ENCODE results near the gene MICAL2. TPM values are rescaled to one million over a fixed set of nuclear protein-coding genes. Genes with fewer than 3 reads are reported as not detected.
"Not testable (repeated sequence)": the region's sequence is repeated elsewhere in the genome, so short reads cannot be mapped to it uniquely, and the experiment has no call there.

Gene MICAL2
- total RNA-seq, 1 experiment from 2014 or later = 151 TPM

DNA sequence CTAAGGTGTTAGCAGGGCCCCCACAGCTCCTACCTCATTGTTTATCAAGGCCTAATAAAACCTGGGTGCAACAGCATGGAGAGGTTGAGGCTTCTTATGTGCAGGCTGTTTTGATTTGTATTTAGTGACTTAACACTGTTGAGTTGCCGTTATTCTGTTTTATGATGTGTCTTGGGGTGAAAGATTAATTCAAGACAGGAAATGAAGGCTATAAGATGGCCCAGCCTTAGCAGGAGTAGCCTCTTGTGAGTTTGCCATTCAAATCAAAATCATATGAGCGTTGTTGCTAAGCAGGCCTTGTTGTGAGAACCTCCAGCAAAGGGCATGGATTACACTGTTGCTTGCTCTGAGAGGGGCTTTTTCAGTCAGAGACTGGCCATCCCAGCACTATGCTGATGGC is 31.8 kb downstream of the MICAL2 start:
- H3K36me3 Mint-ChIP-seq (ENCODE audit: insufficient read depth, unreplicated experiment) = peaks cover 18% of the 10 kb centered on the region
- no peak overlapping the region for H3K27ac Mint-ChIP-seq (ENCODE audit: low read depth, unreplicated experiment)
- no peak for DNase-seq (ENCODE audit: unreplicated experiment)
- peaks cover 31% of the 10 kb centered on the region for H3K4me1 Mint-ChIP-seq (ENCODE audit: insufficient read depth, unreplicated experiment)
- no TSS peak for BruUV-seq (replicated peaks)
- ChIA-PET POLR2A (no interaction called here), CTCF (interaction anchor here (0.6 to 0.7 kb wide), 2 partner anchors 75 to 77 kb away, joined by 3 to 4 read pairs; no protein-coding TSS in a partner anchor)
- TF ChIP-seq, protein P1, sequence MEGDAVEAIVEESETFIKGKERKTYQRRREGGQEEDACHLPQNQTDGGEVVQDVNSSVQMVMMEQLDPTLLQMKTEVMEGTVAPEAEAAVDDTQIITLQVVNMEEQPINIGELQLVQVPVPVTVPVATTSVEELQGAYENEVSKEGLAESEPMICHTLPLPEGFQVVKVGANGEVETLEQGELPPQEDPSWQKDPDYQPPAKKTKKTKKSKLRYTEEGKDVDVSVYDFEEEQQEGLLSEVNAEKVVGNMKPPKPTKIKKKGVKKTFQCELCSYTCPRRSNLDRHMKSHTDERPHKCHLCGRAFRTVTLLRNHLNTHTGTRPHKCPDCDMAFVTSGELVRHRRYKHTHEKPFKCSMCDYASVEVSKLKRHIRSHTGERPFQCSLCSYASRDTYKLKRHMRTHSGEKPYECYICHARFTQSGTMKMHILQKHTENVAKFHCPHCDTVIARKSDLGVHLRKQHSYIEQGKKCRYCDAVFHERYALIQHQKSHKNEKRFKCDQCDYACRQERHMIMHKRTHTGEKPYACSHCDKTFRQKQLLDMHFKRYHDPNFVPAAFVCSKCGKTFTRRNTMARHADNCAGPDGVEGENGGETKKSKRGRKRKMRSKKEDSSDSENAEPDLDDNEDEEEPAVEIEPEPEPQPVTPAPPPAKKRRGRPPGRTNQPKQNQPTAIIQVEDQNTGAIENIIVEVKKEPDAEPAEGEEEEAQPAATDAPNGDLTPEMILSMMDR (IDR thresholded peaks at IDR 0.05; ENCODE audit: unreplicated experiment) = no peak
- no peaks in the 10 kb centered on the region for H3K9me3 Mint-ChIP-seq (ENCODE audit: unreplicated experiment)
- H3K4me3 Mint-ChIP-seq (ENCODE audit: unreplicated experiment) = no peak overlapping the region
- H3K27me3 Mint-ChIP-seq (ENCODE audit: insufficient read depth, unreplicated experiment) = no peaks in the 10 kb centered on the region
- intact Hi-C loops (cut with micrococcal nuclease) = no loop called here

DNA sequence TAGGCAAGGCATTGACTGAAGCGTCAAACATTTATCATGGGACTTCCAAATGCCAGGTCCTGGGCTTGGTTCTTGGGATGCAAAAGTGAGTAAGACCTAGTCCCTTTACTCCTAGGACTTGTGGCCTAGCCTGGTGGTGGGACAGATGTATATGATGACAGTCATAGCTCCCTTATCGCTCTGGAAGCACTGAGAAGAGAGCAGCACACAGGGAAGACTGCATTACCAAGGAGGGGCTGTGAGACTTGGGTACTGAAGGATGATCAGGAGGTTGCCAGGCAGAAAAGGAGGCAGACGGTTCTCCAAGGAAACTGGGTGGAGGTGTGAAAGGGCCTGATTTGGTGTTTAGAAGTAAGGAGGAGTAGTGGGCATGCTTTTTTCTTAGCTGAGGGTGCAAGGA is 32.5 kb downstream of the MICAL2 start:
- DNase-seq (ENCODE audit: unreplicated experiment) = no peak
- POLR2A ChIA-PET = no interaction called here
- H3K27me3 Mint-ChIP-seq (ENCODE audit: insufficient read depth, unreplicated experiment) = no peaks in the 10 kb centered on the region
- H3K36me3 Mint-ChIP-seq (ENCODE audit: insufficient read depth, unreplicated experiment) = peaks cover 18% of the 10 kb centered on the region
- no TSS peak for BruUV-seq (replicated peaks)
- H3K4me3 Mint-ChIP-seq (ENCODE audit: unreplicated experiment) = no peak overlapping the region
- no peaks in the 10 kb centered on the region for H3K9me3 Mint-ChIP-seq (ENCODE audit: unreplicated experiment)
- intact Hi-C loops (cut with micrococcal nuclease) = no loop called here
- CTCF ChIA-PET = interaction anchor here (0.8 kb wide), 1 partner anchor 45 kb away, joined by 4 read pairs; no protein-coding TSS in a partner anchor
- H3K27ac Mint-ChIP-seq (ENCODE audit: low read depth, unreplicated experiment) = no peak overlapping the region
- TF ChIP-seq, protein P1 (IDR thresholded peaks at IDR 0.05; ENCODE audit: unreplicated experiment) = no peak
- peaks cover 33% of the 10 kb centered on the region for H3K4me1 Mint-ChIP-seq (ENCODE audit: insufficient read depth, unreplicated experiment)

DNA sequence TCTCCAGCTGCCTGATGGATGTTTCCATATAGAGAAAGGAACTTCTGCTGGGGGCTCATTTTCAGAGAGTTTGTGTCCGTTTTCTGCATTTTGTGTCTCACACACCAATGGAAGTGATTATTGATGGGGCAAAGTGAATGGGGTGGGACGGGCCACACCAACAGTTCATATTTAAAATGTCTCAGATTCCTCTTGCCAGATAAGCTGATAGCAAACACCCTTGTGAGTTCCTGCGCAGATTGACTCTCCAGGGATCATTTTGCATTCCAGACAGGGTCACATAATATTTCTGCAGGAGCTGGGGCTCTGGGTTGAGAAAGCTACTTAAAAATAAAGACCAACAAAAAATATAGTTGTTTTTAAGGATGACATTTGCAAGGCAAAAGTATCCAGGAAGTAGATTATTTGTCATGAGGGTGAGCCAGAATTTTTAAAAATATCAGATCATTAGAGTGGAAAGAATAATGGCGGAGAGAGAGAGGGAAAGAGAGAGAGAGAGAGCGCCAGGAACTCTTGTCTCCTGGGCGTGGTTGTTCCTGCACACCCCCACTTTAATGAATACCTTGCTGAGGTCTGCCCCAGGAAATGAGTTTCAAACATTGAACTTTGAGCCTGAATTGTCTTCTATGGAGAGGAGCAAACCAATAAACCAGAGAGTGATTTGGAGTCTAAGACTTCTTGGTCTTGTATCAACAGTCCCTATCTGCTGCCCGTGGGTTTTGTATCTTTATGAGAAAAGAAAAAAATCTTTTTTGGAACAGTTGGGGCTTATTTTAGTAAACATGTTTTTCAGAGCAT is 33.3 kb downstream of the MICAL2 start:
- Mint-ChIP-seq H3K9me3 (ENCODE audit: unreplicated experiment) (no peaks in the 10 kb centered on the region), H3K4me3 (ENCODE audit: unreplicated experiment) (no peak overlapping the region), H3K36me3 (ENCODE audit: insufficient read depth, unreplicated experiment) (peaks cover 18% of the 10 kb centered on the region), H3K27me3 (ENCODE audit: insufficient read depth, unreplicated experiment) (no peaks in the 10 kb centered on the region), H3K27ac (ENCODE audit: low read depth, unreplicated experiment) (no peak overlapping the region), H3K4me1 (ENCODE audit: insufficient read depth, unreplicated experiment) (peaks cover 31% of the 10 kb centered on the region)
- POLR2A ChIA-PET = interaction anchor here (0.7 kb wide), 1 partner anchor 40 kb away, joined by 3 read pairs; no protein-coding TSS in a partner anchor
- TF ChIP-seq, protein P1 (IDR thresholded peaks at IDR 0.05; ENCODE audit: unreplicated experiment) = no peak
- CTCF ChIA-PET = no interaction called here
- BruUV-seq (replicated peaks) = no TSS peak
- no peak for DNase-seq (ENCODE audit: unreplicated experiment)
- intact Hi-C loops (cut with micrococcal nuclease) = no loop called here

DNA sequence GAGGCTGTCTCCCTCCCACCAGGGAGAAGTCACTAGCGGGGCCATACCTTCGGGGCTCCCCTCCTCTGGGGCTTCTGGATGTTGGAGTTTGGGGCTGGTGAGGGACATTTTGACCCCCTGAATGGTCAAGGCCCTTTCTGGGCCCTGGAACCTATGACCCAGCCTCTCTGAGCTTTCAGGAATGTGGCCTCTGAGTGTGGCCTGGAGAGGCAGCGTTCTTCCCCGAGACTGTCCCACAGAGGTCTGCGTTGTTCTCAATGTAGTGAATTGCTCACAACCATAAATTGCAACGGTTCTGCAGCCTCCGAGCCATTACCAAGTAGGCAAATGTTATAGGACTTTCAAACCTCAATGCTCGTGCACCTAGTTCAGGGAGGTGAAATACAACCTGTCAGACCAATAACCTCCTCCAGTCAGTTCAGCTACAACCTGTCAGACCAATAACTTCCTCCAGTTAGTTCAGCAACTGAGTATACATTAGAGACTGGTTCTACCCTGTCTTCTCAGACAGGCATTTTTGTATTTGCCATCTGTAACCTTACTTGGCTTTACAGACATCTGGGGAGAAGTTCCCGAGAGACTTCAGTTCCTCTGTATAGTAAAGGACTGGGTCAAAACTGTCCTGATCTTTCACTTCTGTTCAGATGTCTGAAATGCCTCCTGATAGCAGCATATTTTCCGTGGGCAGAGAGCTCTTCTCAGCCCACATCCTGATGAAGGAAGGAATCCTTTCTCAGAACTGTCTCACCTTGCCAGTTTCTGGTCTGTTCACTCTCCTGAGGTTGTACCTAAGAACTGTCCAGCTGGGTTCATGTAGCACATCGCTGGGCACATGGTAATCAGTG is 34.2 kb downstream of the MICAL2 start:
- Mint-ChIP-seq H3K27me3 (ENCODE audit: insufficient read depth, unreplicated experiment) (no peaks in the 10 kb centered on the region), H3K9me3 (ENCODE audit: unreplicated experiment) (no peaks in the 10 kb centered on the region), H3K27ac (ENCODE audit: low read depth, unreplicated experiment) (no peak overlapping the region), H3K36me3 (ENCODE audit: insufficient read depth, unreplicated experiment) (peaks cover 17% of the 10 kb centered on the region), H3K4me3 (ENCODE audit: unreplicated experiment) (no peak overlapping the region), H3K4me1 (ENCODE audit: insufficient read depth, unreplicated experiment) (peaks cover 28% of the 10 kb centered on the region)
- no TSS peak for BruUV-seq (replicated peaks)
- POLR2A ChIA-PET = no interaction called here
- no peak for DNase-seq (ENCODE audit: unreplicated experiment)
- intact Hi-C loops (cut with micrococcal nuclease) = no loop called here
- CTCF ChIA-PET = interaction anchor here (0.6 kb wide), 1 partner anchor 31 kb away, joined by 4 read pairs; no protein-coding TSS in a partner anchor
- TF ChIP-seq, protein P1 (IDR thresholded peaks at IDR 0.05; ENCODE audit: unreplicated experiment) = no peak

DNA sequence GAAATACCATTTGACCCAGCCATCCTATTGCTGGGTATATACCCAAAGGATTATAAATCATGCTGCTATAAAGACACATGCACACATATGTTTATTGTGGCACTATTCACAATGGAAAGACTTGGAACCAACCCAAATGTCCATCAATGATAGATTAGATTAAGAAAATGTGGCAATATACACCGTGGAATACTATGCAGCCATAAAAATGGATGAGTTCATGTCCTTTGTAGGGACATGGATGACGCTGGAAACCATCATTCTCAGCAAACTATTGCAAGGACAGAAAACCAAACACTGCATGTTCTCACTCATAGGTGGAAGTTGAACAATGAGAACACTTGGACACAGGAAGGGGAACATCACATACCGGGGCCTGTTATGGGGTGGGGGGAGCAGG is 36.3 kb downstream of the MICAL2 start:
- peaks cover 25% of the 10 kb centered on the region for H3K4me1 Mint-ChIP-seq (ENCODE audit: insufficient read depth, unreplicated experiment)
- CTCF ChIA-PET; BruUV-seq (replicated peaks); H3K27ac Mint-ChIP-seq (ENCODE audit: low read depth, unreplicated experiment); H3K4me3 Mint-ChIP-seq (ENCODE audit: unreplicated experiment); DNase-seq (ENCODE audit: unreplicated experiment); intact Hi-C loops (cut with micrococcal nuclease); H3K36me3 Mint-ChIP-seq (ENCODE audit: insufficient read depth, unreplicated experiment); H3K27me3 Mint-ChIP-seq (ENCODE audit: insufficient read depth, unreplicated experiment); H3K9me3 Mint-ChIP-seq (ENCODE audit: unreplicated experiment): not testable (repeated sequence)
- POLR2A ChIA-PET = interaction anchor here (1.0 kb wide), 1 partner anchor 11 kb away, joined by 4 read pairs; no protein-coding TSS in a partner anchor

All from MCF 10A (cell line).